ENCODE data around the gene CAMK2D. TPM values are rescaled to one million over a fixed set of nuclear protein-coding genes. Genes with fewer than 3 reads are reported as not detected.

CAMK2D gene
- total and polyA plus RNA-seq, 2 experiments from 2014 or later = 4.9 to 14.6 TPM

GRCh38 chr4:113616443-113616842 is 145.1 kb downstream of the CAMK2D start:
- Mint-ChIP-seq H3K27me3 (ENCODE audit: insufficient read depth, low read depth, poor library complexity) (no peaks in the 10 kb centered on the region), H3K27ac (no peak overlapping the region), H3K9me3 (no peaks in the 10 kb centered on the region), H3K4me1 (no peaks in the 10 kb centered on the region), H3K4me3 (no peak overlapping the region), H3K36me3 (ENCODE audit: low read depth) (no peaks in the 10 kb centered on the region)
- Histone ChIP-seq H3K4me3 (no peak overlapping the region), H4K20me1 (replicated peaks; ENCODE audit: insufficient read depth) (no peaks in the 10 kb centered on the region), H3K4me1 (ENCODE audit: insufficient read depth) (no peaks in the 10 kb centered on the region), H3K36me3 (ENCODE audit: insufficient read depth) (no peaks in the 10 kb centered on the region), H2AFZ (no peak overlapping the region), H3F3A (replicated peaks; ENCODE audit: low read depth) (no peaks in the 10 kb centered on the region), H3K27ac (ENCODE audit: low read depth) (no peak overlapping the region), H3K4me2 (no peak overlapping the region), H3K79me2 (replicated peaks; ENCODE audit: insufficient read depth) (no peaks in the 10 kb centered on the region), H3K27me3 (ENCODE audit: insufficient read depth) (no peaks in the 10 kb centered on the region), H3K9me2 (ENCODE audit: insufficient read depth) (no peaks in the 10 kb centered on the region)
- ATAC-seq = no peak
- no peak for DNase-seq (ENCODE audit: low spot score)
- TF ChIP-seq ETS1 (IDR thresholded peaks at IDR 0.05) = no peak
- TF ChIP-seq ZNF462 (CRISPR knock-in tag; IDR thresholded peaks at IDR 0.05) = no peak

- H3K4me3 ChIP-seq = no peak overlapping the region
- no peak overlapping the region for H2AFZ ChIP-seq
- H3F3A ChIP-seq (replicated peaks; ENCODE audit: low read depth) = no peaks in the 10 kb centered on the region
- Mint-ChIP-seq H3K4me3 (no peak overlapping the region), H3K27me3 (ENCODE audit: insufficient read depth, low read depth, poor library complexity) (no peaks in the 10 kb centered on the region), H3K9me3 (no peaks in the 10 kb centered on the region), H3K4me1 (no peaks in the 10 kb centered on the region), H3K36me3 (ENCODE audit: low read depth) (no peaks in the 10 kb centered on the region), H3K27ac (0 out of 2 replicates have a peak overlapping the region, but pooled peaks have one; percentile 37)
- no peak overlapping the region for H3K27ac ChIP-seq (ENCODE audit: low read depth)
- H3K9me2 ChIP-seq (ENCODE audit: insufficient read depth) = no peaks in the 10 kb centered on the region
- no peaks in the 10 kb centered on the region for H3K4me1 ChIP-seq (ENCODE audit: insufficient read depth)
- ATAC-seq (no peak), DNase-seq (ENCODE audit: low spot score) (no peak)
- no peaks in the 10 kb centered on the region for H3K36me3 ChIP-seq (ENCODE audit: insufficient read depth)
- no peaks in the 10 kb centered on the region for H3K79me2 ChIP-seq (replicated peaks; ENCODE audit: insufficient read depth)
- no peak overlapping the region for H3K4me2 ChIP-seq
- H3K27me3 ChIP-seq (ENCODE audit: insufficient read depth) = no peaks in the 10 kb centered on the region
- no peaks in the 10 kb centered on the region for H4K20me1 ChIP-seq (replicated peaks; ENCODE audit: insufficient read depth)
- TF ChIP-seq ETS1 (IDR thresholded peaks at IDR 0.05) (no peak), CTCF (conservative IDR thresholded peaks at IDR 0.05; ENCODE audit: low read depth in 2 of 2) (no peak), JUNB (IDR thresholded peaks at IDR 0.05; ENCODE audit: unreplicated experiment) (no peak), EZH2 (IDR thresholded peaks at IDR 0.05; ENCODE audit: low read depth, unreplicated experiment) (no peak), ZNF331 (CRISPR knock-in tag; IDR thresholded peaks at IDR 0.05; ENCODE audit: low read depth) (no peak), STAT1 (IDR thresholded peaks at IDR 0.05; ENCODE audit: unreplicated experiment) (no peak)
Observed at GRCh38 chr4:113614414-113614813, 147.1 kb downstream of the CAMK2D start.
